Measurements from ENCODE around the gene SCAMP4. TPM values are rescaled to one million over a fixed set of nuclear protein-coding genes. Genes with fewer than 3 reads are reported as not detected.
"Not testable (repeated sequence)": the region's sequence is repeated elsewhere in the genome, so short reads cannot be mapped to it uniquely, and the experiment has no call there.

The SCAMP4 gene
- total and polyA plus RNA-seq, 2 donors (not counting 1 experiment from before 2014, with no cell fraction given): 16.9 to 29.7 TPM

- Histone ChIP-seq H3K4me2 (ENCODE audit: extremely low read depth, insufficient read depth, low read length) (peak overlapping the region; percentile 98), H3K4me3 (replicated peaks in 1 of 4; ENCODE audit: control extremely low read depth in 1 of 4, insufficient read depth in 1 of 4, low read depth in 3 of 4, low read length in 4 of 4) (peak overlapping the region; percentile 83 to 94 (median 85)), H3K27ac (ENCODE audit: insufficient read depth, low read length) (peak overlapping the region; percentile 88), H3K79me2 (ENCODE audit: control insufficient read depth, insufficient read depth, low read length) (peaks cover 46% of the 10 kb centered on the region), H3K9me3 (ENCODE audit: control insufficient read depth, insufficient read depth, low read depth, low read length) (no peaks in the 10 kb centered on the region), H3K9ac (ENCODE audit: insufficient read depth, low read length) (peak overlapping the region; percentile 87), H4K20me1 (ENCODE audit: control insufficient read depth, extremely low read depth, insufficient read depth, low read length) (peaks cover 1% of the 10 kb centered on the region), H3K4me1 (ENCODE audit: control insufficient read depth, extremely low read depth, insufficient read depth, low read length) (peaks cover 7% of the 10 kb centered on the region), H3K27me3 (ENCODE audit: control insufficient read depth, insufficient read depth, low read length) (no peaks in the 10 kb centered on the region), H2AFZ (ENCODE audit: low read length) (no peak overlapping the region), H3K36me3 (ENCODE audit: control insufficient read depth, insufficient read depth, low read length) (peaks cover 4% of the 10 kb centered on the region)
- DNase-seq (ENCODE audit: low read depth in 2 of 2): no peak
- no peak for TF ChIP-seq EZH2 (IDR thresholded peaks at IDR 0.05; ENCODE audit: low read length, missing control alignments)
- TF ChIP-seq, protein P1, sequence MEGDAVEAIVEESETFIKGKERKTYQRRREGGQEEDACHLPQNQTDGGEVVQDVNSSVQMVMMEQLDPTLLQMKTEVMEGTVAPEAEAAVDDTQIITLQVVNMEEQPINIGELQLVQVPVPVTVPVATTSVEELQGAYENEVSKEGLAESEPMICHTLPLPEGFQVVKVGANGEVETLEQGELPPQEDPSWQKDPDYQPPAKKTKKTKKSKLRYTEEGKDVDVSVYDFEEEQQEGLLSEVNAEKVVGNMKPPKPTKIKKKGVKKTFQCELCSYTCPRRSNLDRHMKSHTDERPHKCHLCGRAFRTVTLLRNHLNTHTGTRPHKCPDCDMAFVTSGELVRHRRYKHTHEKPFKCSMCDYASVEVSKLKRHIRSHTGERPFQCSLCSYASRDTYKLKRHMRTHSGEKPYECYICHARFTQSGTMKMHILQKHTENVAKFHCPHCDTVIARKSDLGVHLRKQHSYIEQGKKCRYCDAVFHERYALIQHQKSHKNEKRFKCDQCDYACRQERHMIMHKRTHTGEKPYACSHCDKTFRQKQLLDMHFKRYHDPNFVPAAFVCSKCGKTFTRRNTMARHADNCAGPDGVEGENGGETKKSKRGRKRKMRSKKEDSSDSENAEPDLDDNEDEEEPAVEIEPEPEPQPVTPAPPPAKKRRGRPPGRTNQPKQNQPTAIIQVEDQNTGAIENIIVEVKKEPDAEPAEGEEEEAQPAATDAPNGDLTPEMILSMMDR (conservative IDR thresholded peaks at IDR 0.05 in 1 of 2, IDR thresholded peaks at IDR 0.05 in 1 of 2; ENCODE audit: low read depth in 1 of 2, low read length in 2 of 2): no peak
Measured at GRCh38 chr19:1884291-1884718, 20.9 kb upstream of the SCAMP4 start.

DNA sequence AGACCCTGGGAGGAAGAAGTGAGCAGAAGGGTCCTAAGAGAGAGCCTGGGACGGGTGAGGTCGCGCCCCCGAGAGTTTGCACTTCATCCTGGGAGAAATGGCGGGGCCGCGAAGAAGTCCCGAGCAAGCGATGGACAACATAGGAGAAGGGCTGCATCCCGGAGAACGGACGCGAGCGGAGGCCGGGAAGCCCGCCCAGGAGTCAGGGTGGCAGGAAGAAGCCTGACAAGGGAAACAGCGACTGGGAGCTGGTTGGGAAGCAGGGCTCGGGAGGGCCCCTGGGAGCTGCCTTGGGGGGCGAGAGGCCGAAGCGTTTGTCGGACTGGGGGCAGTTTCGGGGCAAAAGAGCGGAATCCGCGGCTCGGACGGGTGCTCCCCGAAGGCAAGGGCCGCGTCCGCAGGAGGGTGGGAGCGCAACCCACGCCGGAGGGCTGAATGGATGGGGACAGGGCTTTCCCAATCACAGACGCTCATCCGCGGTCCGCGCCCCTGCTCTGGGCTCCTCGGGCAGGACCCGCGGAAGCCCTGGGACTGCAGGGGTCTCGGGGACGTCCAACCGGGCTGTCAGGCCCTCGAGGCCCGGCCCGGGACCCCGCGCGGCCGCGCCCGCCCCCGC, 20.4 kb upstream of the SCAMP4 start:
- H2AFZ ChIP-seq (ENCODE audit: low read length): no peak overlapping the region
- TF ChIP-seq EZH2 (IDR thresholded peaks at IDR 0.05; ENCODE audit: low read length, missing control alignments): no peak
- TF ChIP-seq, protein P1 (conservative IDR thresholded peaks at IDR 0.05 in 1 of 2, IDR thresholded peaks at IDR 0.05 in 1 of 2; ENCODE audit: low read depth in 1 of 2, low read length in 2 of 2): no peak
- peak overlapping the region; percentile 88 for H3K27ac ChIP-seq (ENCODE audit: insufficient read depth, low read length)
- H3K4me1 ChIP-seq (ENCODE audit: control insufficient read depth, extremely low read depth, insufficient read depth, low read length): peaks cover 7% of the 10 kb centered on the region
- peak overlapping the region; percentile 87 for H3K9ac ChIP-seq (ENCODE audit: insufficient read depth, low read length)
- peaks cover 1% of the 10 kb centered on the region for H4K20me1 ChIP-seq (ENCODE audit: control insufficient read depth, extremely low read depth, insufficient read depth, low read length)
- peak overlapping the region; percentile 83 to 94 (median 85) for H3K4me3 ChIP-seq (replicated peaks in 1 of 4; ENCODE audit: control extremely low read depth in 1 of 4, insufficient read depth in 1 of 4, low read depth in 3 of 4, low read length in 4 of 4)
- peak overlapping the region; percentile 98 for H3K4me2 ChIP-seq (ENCODE audit: extremely low read depth, insufficient read depth, low read length)
- no peak for DNase-seq (ENCODE audit: low read depth in 2 of 2)
- no peaks in the 10 kb centered on the region for H3K9me3 ChIP-seq (ENCODE audit: control insufficient read depth, insufficient read depth, low read depth, low read length)
- H3K27me3 ChIP-seq (ENCODE audit: control insufficient read depth, insufficient read depth, low read length): no peaks in the 10 kb centered on the region
- H3K36me3 ChIP-seq (ENCODE audit: control insufficient read depth, insufficient read depth, low read length): peaks cover 4% of the 10 kb centered on the region
- H3K79me2 ChIP-seq (ENCODE audit: control insufficient read depth, insufficient read depth, low read length): peaks cover 46% of the 10 kb centered on the region

DNA sequence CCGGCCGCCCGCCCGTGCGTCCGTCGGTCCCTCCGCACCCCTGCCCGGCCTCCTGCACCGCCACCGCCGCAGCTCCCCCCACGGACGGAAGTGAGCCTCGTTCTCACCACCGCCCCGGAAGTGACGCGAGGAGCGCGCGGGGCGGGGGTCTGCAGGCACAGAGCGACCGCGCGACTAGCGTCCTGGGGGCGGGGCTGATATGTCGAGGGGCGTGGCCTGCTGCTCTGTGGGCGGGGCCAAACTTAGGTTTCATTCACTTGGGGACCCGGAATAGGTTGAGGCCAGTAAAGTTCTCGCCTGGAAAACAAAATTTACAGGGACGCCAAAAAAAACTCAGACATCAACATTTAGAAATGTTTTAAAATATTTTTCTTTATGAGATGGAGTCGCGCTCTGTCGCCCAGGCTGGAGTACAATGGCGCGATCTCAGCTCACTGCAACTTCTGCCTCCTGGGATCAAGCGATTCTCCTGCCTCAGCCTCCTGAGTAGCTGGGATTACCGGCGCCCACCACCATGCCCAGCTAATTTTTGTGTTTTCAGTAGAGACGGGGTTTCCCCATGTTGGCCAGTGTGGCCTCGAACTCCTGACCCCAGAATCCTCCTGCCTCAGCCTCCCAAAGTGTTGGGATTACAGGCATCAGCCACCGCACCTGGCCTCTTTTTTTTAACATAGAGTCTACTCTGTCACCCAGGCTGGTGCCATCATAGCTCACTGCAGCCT, 19.6 kb upstream of the SCAMP4 start, which contains the start of gene ABHD17A:
ABHD17A (minus strand) TSS at position 99 of the 722 bp plus-strand sequence. CDS start 3,930 bp downstream, outside the sequence.
- Histone ChIP-seq H3K4me3 (replicated peaks in 1 of 4; ENCODE audit: control extremely low read depth in 1 of 4, insufficient read depth in 1 of 4, low read depth in 3 of 4, low read length in 4 of 4) (peak within 1 kb of the TSS; percentile 83 to 94 (median 85)), H3K27ac (ENCODE audit: insufficient read depth, low read length) (peak within 1 kb of the TSS; percentile 88), H3K4me2 (ENCODE audit: extremely low read depth, insufficient read depth, low read length) (peak within 1 kb of the TSS; percentile 98), H3K79me2 (ENCODE audit: control insufficient read depth, insufficient read depth, low read length) (peaks cover 40% of the 10 kb centered on the region), H3K9ac (ENCODE audit: insufficient read depth, low read length) (peak within 1 kb of the TSS; percentile 87)
- H4K20me1 ChIP-seq (ENCODE audit: control insufficient read depth, extremely low read depth, insufficient read depth, low read length); H3K27me3 ChIP-seq (ENCODE audit: control insufficient read depth, insufficient read depth, low read length); H3K4me1 ChIP-seq (ENCODE audit: control insufficient read depth, extremely low read depth, insufficient read depth, low read length); H3K36me3 ChIP-seq (ENCODE audit: control insufficient read depth, insufficient read depth, low read length); H2AFZ ChIP-seq (ENCODE audit: low read length); H3K9me3 ChIP-seq (ENCODE audit: control insufficient read depth, insufficient read depth, low read depth, low read length): not testable (repeated sequence)
- peak; percentile 86 to 91 for DNase-seq (ENCODE audit: low read depth in 2 of 2)

- H3K27ac ChIP-seq (ENCODE audit: insufficient read depth, low read length); H3K4me3 ChIP-seq (replicated peaks in 1 of 4; ENCODE audit: control extremely low read depth in 1 of 4, insufficient read depth in 1 of 4, low read depth in 3 of 4, low read length in 4 of 4); H3K27me3 ChIP-seq (ENCODE audit: control insufficient read depth, insufficient read depth, low read length); H3K36me3 ChIP-seq (ENCODE audit: control insufficient read depth, insufficient read depth, low read length); H3K4me2 ChIP-seq (ENCODE audit: extremely low read depth, insufficient read depth, low read length); H3K9me3 ChIP-seq (ENCODE audit: control insufficient read depth, insufficient read depth, low read depth, low read length); H3K9ac ChIP-seq (ENCODE audit: insufficient read depth, low read length); H2AFZ ChIP-seq (ENCODE audit: low read length); H3K4me1 ChIP-seq (ENCODE audit: control insufficient read depth, extremely low read depth, insufficient read depth, low read length); DNase-seq (ENCODE audit: low read depth in 2 of 2); H4K20me1 ChIP-seq (ENCODE audit: control insufficient read depth, extremely low read depth, insufficient read depth, low read length): not testable (repeated sequence)
- peaks cover 35% of the 10 kb centered on the region for H3K79me2 ChIP-seq (ENCODE audit: control insufficient read depth, insufficient read depth, low read length)
Measured at GRCh38 chr19:1886360-1886759, 18.8 kb upstream of the SCAMP4 start.

Measured in fibroblast of lung (primary cell).